Nephron progenitor cell (in vitro differentiated cells): ENCODE data around the gene SLC30A10.

Source experiments
- DNase-seq: peaks from one replicate; pipeline ENCODE4 v3.0.0; 2021
- H3K27ac Mint-ChIP-seq: 2 replicates; pipeline ENCODE4 v1.8.0; 2021; ENCODE audit warnings: mild to moderate bottlenecking, moderate library complexity, mixed read lengths
- H3K27me3 Mint-ChIP-seq: 2 replicates; pipeline ENCODE4 v1.8.0; 2021; ENCODE audit warnings: mild to moderate bottlenecking, low read depth, mixed read lengths; ENCODE audit not compliant: poor library complexity
- H3K36me3 Mint-ChIP-seq: 2 replicates; pipeline ENCODE4 v1.8.0; 2021; ENCODE audit warnings: low read depth, mixed read lengths
- H3K4me1 Mint-ChIP-seq: 2 replicates; pipeline ENCODE4 v1.8.0; 2021; ENCODE audit warnings: mixed read lengths
- H3K4me3 Mint-ChIP-seq: 2 replicates; pipeline ENCODE4 v1.8.0; 2021; ENCODE audit warnings: mild to moderate bottlenecking, moderate library complexity, mixed read lengths
- H3K9me3 Mint-ChIP-seq: 2 replicates; pipeline ENCODE4 v1.8.0; 2021; ENCODE audit warnings: mild to moderate bottlenecking, moderate library complexity, mixed read lengths
- TF ChIP-seq, protein P1 (sequence below): fragments of 200-600 bp; sonication (generic); IDR thresholded peaks from 2 replicates; pipeline ENCODE4 v1.5.0; 2021; ENCODE audit warnings: antibody characterized with exemption

The SLC30A10 gene

DNA sequence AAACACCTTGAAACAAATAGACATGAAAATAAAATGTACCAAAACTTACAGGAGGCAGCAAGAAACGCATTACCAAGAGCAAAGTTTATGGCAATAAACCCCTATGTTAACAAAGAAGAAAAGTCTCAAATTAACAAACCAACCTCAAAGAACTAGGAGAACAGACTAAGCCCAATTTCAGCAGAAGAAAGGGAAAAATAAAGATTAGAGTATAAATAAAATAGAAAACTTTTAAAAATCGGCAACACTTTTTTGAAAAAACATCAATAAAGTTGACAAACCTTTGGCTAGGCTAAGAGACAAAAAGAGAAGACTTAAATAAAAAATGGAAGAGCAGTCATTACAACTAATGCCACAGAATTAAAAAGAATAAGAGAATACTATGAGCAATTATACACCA lies 42.7 kb downstream of the SLC30A10 start:
- Mint-ChIP-seq H3K4me1 (peaks cover 10% of the 10 kb centered on the region), H3K4me3 (no peak overlapping the region), H3K9me3 (peaks cover 30% of the 10 kb centered on the region), H3K36me3 (no peaks in the 10 kb centered on the region), H3K27me3 (no peaks in the 10 kb centered on the region), H3K27ac (no peak overlapping the region)
- no peak for DNase-seq
- TF ChIP-seq, protein P1, sequence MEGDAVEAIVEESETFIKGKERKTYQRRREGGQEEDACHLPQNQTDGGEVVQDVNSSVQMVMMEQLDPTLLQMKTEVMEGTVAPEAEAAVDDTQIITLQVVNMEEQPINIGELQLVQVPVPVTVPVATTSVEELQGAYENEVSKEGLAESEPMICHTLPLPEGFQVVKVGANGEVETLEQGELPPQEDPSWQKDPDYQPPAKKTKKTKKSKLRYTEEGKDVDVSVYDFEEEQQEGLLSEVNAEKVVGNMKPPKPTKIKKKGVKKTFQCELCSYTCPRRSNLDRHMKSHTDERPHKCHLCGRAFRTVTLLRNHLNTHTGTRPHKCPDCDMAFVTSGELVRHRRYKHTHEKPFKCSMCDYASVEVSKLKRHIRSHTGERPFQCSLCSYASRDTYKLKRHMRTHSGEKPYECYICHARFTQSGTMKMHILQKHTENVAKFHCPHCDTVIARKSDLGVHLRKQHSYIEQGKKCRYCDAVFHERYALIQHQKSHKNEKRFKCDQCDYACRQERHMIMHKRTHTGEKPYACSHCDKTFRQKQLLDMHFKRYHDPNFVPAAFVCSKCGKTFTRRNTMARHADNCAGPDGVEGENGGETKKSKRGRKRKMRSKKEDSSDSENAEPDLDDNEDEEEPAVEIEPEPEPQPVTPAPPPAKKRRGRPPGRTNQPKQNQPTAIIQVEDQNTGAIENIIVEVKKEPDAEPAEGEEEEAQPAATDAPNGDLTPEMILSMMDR: no peak

DNA sequence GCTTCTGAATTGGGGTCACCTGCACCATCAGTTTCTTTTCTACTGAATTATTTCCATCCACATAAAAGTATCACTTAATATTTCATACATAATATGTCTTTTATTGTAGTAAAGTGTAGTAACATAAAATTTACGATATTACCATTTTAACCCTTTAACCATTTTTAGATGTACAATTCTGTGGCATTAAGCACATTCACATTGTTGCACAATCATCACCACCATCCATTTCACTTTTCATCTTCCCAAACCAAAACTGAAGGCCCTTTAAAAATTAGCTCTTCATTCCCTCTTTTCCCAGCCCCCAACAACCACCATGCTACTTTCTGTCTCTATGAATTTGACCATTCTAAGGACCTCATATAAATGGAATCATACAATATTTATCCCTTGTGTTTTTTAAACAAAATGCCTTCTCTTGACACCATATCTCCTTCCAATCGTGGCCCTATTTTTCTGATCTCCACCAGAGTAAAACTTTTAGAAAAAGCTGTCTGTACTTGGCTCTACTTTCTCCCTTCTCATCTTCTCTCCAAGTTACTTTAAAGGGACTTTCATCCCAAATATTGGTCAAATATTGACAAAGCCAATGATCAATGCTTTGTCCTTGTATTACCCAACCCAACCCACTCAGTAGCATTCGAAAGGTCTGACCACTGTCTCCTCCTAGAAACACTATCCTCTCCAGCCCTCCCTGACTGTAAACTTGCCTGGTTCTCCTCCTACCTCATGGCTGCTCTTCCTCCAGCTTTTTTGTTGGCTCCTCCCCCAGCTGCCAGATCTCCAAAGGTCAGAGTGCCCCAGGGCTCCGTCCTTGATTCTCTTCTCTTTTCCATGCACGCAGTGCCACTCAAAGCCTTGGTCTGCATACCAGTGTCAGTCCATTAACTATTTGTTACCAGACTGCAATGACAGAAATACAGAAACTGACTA lies 44.7 kb downstream of the SLC30A10 start:
- DNase-seq: peak; percentile 23
- Mint-ChIP-seq H3K9me3 (peaks cover 15% of the 10 kb centered on the region), H3K27ac (peak overlapping the region; percentile 42), H3K36me3 (no peaks in the 10 kb centered on the region), H3K27me3 (no peaks in the 10 kb centered on the region), H3K4me1 (peaks cover 10% of the 10 kb centered on the region), H3K4me3 (no peak overlapping the region)
- TF ChIP-seq, protein P1: no peak

DNA sequence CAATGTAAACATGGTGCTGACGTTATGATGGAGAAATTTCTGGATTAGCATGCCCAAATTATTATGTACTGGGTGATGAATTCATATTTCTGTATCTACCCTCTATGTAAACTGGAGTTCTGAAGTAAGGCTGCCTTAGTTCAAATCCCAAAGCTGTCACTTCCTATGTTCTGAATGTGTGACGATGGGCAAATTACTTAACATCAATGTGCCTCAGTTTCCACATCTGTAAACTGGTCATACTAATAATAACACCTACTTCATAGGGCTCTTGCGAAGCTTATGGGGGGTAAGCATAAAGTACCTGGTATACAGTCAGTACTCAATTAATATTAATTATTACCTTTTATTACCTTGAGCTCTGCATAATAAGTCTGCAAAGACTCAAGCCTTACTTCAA lies 45.6 kb downstream of the SLC30A10 start:
- no peak overlapping the region for H3K4me3 Mint-ChIP-seq
- TF ChIP-seq, protein P1: no peak
- peaks cover 10% of the 10 kb centered on the region for H3K9me3 Mint-ChIP-seq
- H3K4me1 Mint-ChIP-seq: peaks cover 10% of the 10 kb centered on the region
- no peak overlapping the region for H3K27ac Mint-ChIP-seq
- H3K27me3 Mint-ChIP-seq: no peaks in the 10 kb centered on the region
- H3K36me3 Mint-ChIP-seq: no peaks in the 10 kb centered on the region
- DNase-seq: no peak

DNA sequence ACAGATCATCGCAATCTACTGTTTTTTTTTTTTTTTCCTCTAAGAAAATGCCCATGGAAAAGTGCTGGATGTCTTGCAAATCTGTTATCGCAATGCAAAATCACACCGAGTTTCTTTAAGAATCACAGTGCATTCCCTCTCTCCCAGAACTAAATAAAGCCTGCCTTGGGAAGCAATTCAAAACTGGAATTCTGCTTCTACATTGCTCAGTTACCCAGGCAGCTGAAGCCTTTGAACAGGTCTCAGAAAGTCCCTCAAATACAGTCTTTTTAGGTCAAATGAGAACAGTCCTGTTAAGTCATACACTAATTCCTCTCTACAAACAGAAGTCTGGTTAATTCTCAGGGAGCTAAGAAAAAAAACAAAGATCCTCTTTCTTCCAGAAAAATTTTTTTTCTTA lies 46.3 kb downstream of the SLC30A10 start:
- DNase-seq: no peak

DNA sequence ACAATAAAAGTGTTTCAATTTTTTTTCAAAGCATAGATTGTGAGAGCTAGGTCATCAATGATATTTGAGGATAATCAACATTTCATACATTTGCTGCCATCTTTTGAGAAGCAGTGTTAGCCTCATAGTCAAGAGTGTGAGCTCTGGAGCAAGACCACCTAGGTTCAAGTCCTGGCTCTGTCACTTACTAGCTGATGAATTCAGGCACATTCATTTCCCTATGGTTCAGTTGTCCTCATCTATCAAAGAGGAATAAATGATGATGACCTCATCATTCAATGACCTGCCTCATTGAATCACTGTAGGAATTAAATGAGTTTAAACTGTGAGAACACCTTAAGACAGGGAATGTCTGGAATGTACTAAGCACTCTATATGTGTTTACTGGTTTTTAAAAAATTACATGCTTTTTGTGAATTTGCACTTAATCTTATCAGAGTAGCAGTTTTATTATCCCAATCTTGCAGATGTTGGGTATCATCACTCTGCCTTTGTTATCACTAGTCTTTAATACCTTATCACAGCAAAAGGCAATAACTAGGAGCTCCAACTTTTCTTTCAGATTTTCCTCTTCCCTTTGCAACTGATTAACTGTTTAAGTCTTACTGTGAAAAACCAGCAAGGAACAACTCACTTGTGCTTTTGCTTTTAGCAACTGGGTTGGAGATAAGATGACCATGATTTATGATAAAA lies 47.4 kb downstream of the SLC30A10 start:
- Mint-ChIP-seq H3K9me3 (no peaks in the 10 kb centered on the region), H3K27me3 (peaks cover 9% of the 10 kb centered on the region), H3K4me3 (no peak overlapping the region), H3K36me3 (no peaks in the 10 kb centered on the region), H3K27ac (no peak overlapping the region), H3K4me1 (peaks cover 10% of the 10 kb centered on the region)
- TF ChIP-seq, protein P1: no peak
- no peak for DNase-seq

More for the DNA sequence above, 46.3 kb downstream of the SLC30A10 start:
- no peaks in the 10 kb centered on the region for H3K36me3 Mint-ChIP-seq
- H3K4me1 Mint-ChIP-seq: peaks cover 10% of the 10 kb centered on the region
- peaks cover 3% of the 10 kb centered on the region for H3K27me3 Mint-ChIP-seq
- no peak overlapping the region for H3K4me3 Mint-ChIP-seq
- no peak overlapping the region for H3K27ac Mint-ChIP-seq
- peaks cover 6% of the 10 kb centered on the region for H3K9me3 Mint-ChIP-seq
- TF ChIP-seq, protein P1: no peak
